GM19035 (cell line): ENCODE measurements around the gene BCS1L.

Source experiments
- ATAC-seq: cut with Tn5 transposase; IDR thresholded peaks from one replicate; pipeline ENCODE4 v1.9.1; 2021; ENCODE audit not compliant: unreplicated experiment

The BCS1L gene

GRCh38 chr2:218659258-218659987, at the start of gene BCS1L, which contains the start of gene ZNF142:
TSS of gene BCS1L (plus strand) at chr2:218659683. CDS start at chr2:218660988, 1,305 bp downstream.
TSS of gene ZNF142 (minus strand) at chr2:218659623. CDS start at chr2:218656429, 3,194 bp downstream.
- ATAC-seq: peak; percentile 95

GRCh38 chr2:218615868-218616315, 43.6 kb upstream of the BCS1L start:
- no peak for ATAC-seq

- ATAC-seq: no peak
Measured at GRCh38 chr2:218618102-218618860, 41.2 kb upstream of the BCS1L start.

GRCh38 chr2:218621007-218621406, 38.5 kb upstream of the BCS1L start:
- no peak for ATAC-seq

- no peak for ATAC-seq
Measured at GRCh38 chr2:218622606-218623365, 36.7 kb upstream of the BCS1L start.

GRCh38 chr2:218623366-218623705, 36.1 kb upstream of the BCS1L start:
- no peak for ATAC-seq

- ATAC-seq: no peak
Measured at GRCh38 chr2:218626369-218626768, 33.1 kb upstream of the BCS1L start.

GRCh38 chr2:218627939-218628338, 31.5 kb upstream of the BCS1L start:
- no peak for ATAC-seq

- ATAC-seq: no peak
Measured at GRCh38 chr2:218631837-218632236, 27.6 kb upstream of the BCS1L start.

- no peak for ATAC-seq
Measured at GRCh38 chr2:218635719-218636118, 23.8 kb upstream of the BCS1L start.

- no peak for ATAC-seq
Measured at GRCh38 chr2:218638372-218638771, 21.1 kb upstream of the BCS1L start.

GRCh38 chr2:218642121-218642656, 17.3 kb upstream of the BCS1L start:
- ATAC-seq: no peak

- ATAC-seq: no peak
Measured at GRCh38 chr2:218642786-218643185, 16.7 kb upstream of the BCS1L start.

- no peak for ATAC-seq
Measured at GRCh38 chr2:218643751-218644310, 15.7 kb upstream of the BCS1L start.

GRCh38 chr2:218644721-218645120, 14.8 kb upstream of the BCS1L start:
- ATAC-seq: no peak

- no peak for ATAC-seq
Measured at GRCh38 chr2:218645126-218645525, 14.4 kb upstream of the BCS1L start.

GRCh38 chr2:218648088-218648786, 11.2 kb upstream of the BCS1L start:
- no peak for ATAC-seq

- ATAC-seq: no peak
Measured at GRCh38 chr2:218648787-218649100, 10.7 kb upstream of the BCS1L start.

GRCh38 chr2:218655751-218656150, 3.7 kb upstream of the BCS1L start:
- ATAC-seq: no peak

- peak; percentile 39 for ATAC-seq
Measured at GRCh38 chr2:218658671-218659257, 719 bp upstream of the BCS1L start.
